B cell (primary cell): Measurements from ENCODE around the gene VPS13D. TPM values are rescaled to one million over a fixed set of nuclear protein-coding genes. Genes with fewer than 3 reads are reported as not detected.

Source experiments
- ATAC-seq: fragments of 200-7000 bp; cut with Tn5 transposase; one replicate; pipeline ENCODE4 v1.10.0; 2021; ENCODE audit warnings: low read depth, mild to moderate bottlenecking, moderate number of reproducible peaks, moderate library complexity
- CTCF ChIA-PET: fragments of 350-600 bp; sonication (Branson Sonifier 250); formaldehyde crosslinking; loops from one replicate; lab custom pipeline; 2021; ENCODE audit warnings: antibody characterized with exemption, inconsistent platforms; lab: Charles Lee
- POLR2A ChIA-PET: fragments of 350-600 bp; sonication (Branson Sonifier 250); formaldehyde crosslinking; loops from one replicate; lab custom pipeline; 2021; ENCODE audit warnings: antibody characterized with exemption; lab: Charles Lee
- DNase-seq: peaks from one replicate; pipeline ENCODE4 v3.0.0; 2013
- H2AFZ ChIP-seq: 2 replicates; pipeline ENCODE4 v1.6.1; 2012; ENCODE audit warnings: mild to moderate bottlenecking, low read depth, low read length; ENCODE audit not compliant: insufficient read depth, poor library complexity, severe bottlenecking
- H3K27ac ChIP-seq, 2 donors: 1 replicate in 1 of 2; 2 replicates in 1 of 2; pipeline ENCODE4 v1.5.1; 2012 to 2013; ENCODE audit warnings: low read length in 2 of 2, mild to moderate bottlenecking in 2 of 2, moderate library complexity in 1 of 2
- H3K27me3 ChIP-seq, 4 experiments: fragments of 200-600 bp in 1 of 4; sonication (generic) in 1 of 4; replicated peaks in 1 of 4; 1 replicate in 2 of 4; 2 replicates in 2 of 4; pipeline versions ENCODE4 v1.6.1 to v1.7.0; 2013 to 2016; ENCODE audit warnings: low read length in 3 of 4, mild to moderate bottlenecking in 2 of 4, mixed read lengths in 1 of 4, moderate library complexity in 1 of 4; ENCODE audit not compliant: insufficient read depth in 4 of 4, control insufficient read depth in 3 of 4; ENCODE audit errors: control extremely low read depth in 1 of 4
- H3K36me3 ChIP-seq, 2 experiments: replicated peaks in 1 of 2; 1 replicate in 1 of 2; 2 replicates in 1 of 2; pipeline versions ENCODE4 v1.6.1 to v1.7.1; 2013; ENCODE audit warnings: low read length in 1 of 2; ENCODE audit not compliant: insufficient read depth in 2 of 2, control insufficient read depth in 1 of 2; ENCODE audit errors: control extremely low read depth in 1 of 2, extremely low read depth in 1 of 2
- H3K4me1 ChIP-seq, 2 donors: fragments of 200-600 bp in 1 of 2; sonication (generic) in 1 of 2; 1 replicate in 1 of 2; 2 replicates in 1 of 2; pipeline versions ENCODE4 v1.5.1 to v1.6.1; 2013 to 2017; ENCODE audit warnings: low read length in 2 of 2; ENCODE audit not compliant: control insufficient read depth in 2 of 2, insufficient read depth in 2 of 2
- H3K4me2 ChIP-seq: replicated peaks from 2 replicates; pipeline ENCODE3; 2012; ENCODE audit warnings: mild to moderate bottlenecking, low read depth, low read length; ENCODE audit not compliant: poor library complexity, severe bottlenecking
- H3K4me3 ChIP-seq, 5 experiments: fragments of 200-600 bp in 1 of 5; sonication (generic) in 1 of 5; 1 replicate in 3 of 5; 2 replicates in 2 of 5; pipeline versions ENCODE4 v1.5.1 to v1.7.0; 2011 to 2016; ENCODE audit warnings: low read length in 4 of 5, mild to moderate bottlenecking in 4 of 5, low read depth in 2 of 5, control low read depth in 1 of 5, moderate library complexity in 1 of 5; ENCODE audit not compliant: insufficient read depth in 1 of 5; ENCODE audit errors: control extremely low read depth in 1 of 5, extremely low read depth in 1 of 5
- H3K79me2 ChIP-seq: fragments of 200-600 bp; sonication (generic); one replicate; pipeline ENCODE4 v1.6.0; 2016; ENCODE audit warnings: low read length; ENCODE audit not compliant: control insufficient read depth, insufficient read depth
- H3K9ac ChIP-seq: fragments of 200-600 bp; sonication (generic); 2 replicates; pipeline ENCODE4 v1.6.1; 2017; ENCODE audit warnings: mild to moderate bottlenecking, low read length, moderate library complexity
- H3K9me3 ChIP-seq, 3 donors: one replicate each; pipeline versions ENCODE4 v1.6.1 to v1.7.1; 2013; ENCODE audit warnings: low read length in 2 of 3; ENCODE audit not compliant: control insufficient read depth in 2 of 3, insufficient read depth in 1 of 3; ENCODE audit errors: control extremely low read depth in 1 of 3
- H4K20me1 ChIP-seq: 2 replicates; pipeline ENCODE4 v1.6.0; 2012; ENCODE audit warnings: mild to moderate bottlenecking, low read length; ENCODE audit not compliant: insufficient read depth, control insufficient read depth, poor library complexity, severe bottlenecking
- H3K27ac Mint-ChIP-seq: one replicate; pipeline ENCODE4 v1.8.0; 2021; ENCODE audit warnings: mixed read lengths
- H3K27me3 Mint-ChIP-seq: one replicate; pipeline ENCODE4 v1.8.0; 2021; ENCODE audit warnings: mixed read lengths
- H3K4me1 Mint-ChIP-seq: one replicate; pipeline ENCODE4 v1.8.0; 2021; ENCODE audit warnings: mixed read lengths
- H3K4me3 Mint-ChIP-seq: one replicate; pipeline ENCODE4 v1.8.0; 2021; ENCODE audit warnings: mixed read lengths
- H3K9me3 Mint-ChIP-seq: one replicate; pipeline ENCODE4 v1.8.0; 2022; ENCODE audit warnings: mixed read lengths; ENCODE audit not compliant: insufficient read depth
- EZH2 ChIP-seq: IDR thresholded peaks from 2 replicates; pipeline ENCODE4 v1.6.1; 2012; ENCODE audit warnings: borderline replicate concordance, low read depth, mild to moderate bottlenecking, moderate library complexity, low read length; ENCODE audit not compliant: insufficient read depth, poor library complexity, severe bottlenecking
- WGBS: methylation state at CpG from one replicate; pipeline ENCODE4 v1.1.5; 2013; ENCODE audit warnings: missing lambda C conversion rate; ENCODE audit not compliant: insufficient coverage; 5-methylcytosine and 5-hydroxymethylcytosine counted together
- intact Hi-C: fragments of 100-400 bp; cut with micrococcal nuclease; formaldehyde crosslinking; loops from one replicate; pipeline ENCODE4 v1.10.0; 2022
- polyA plus RNA-seq: library from polyadenylated mRNA; depleted of rRNA; stranded (reverse); fragments of >200 nt; gene quantifications from 2 replicates; pipeline ENCODE4 v1.2.3, GENCODE V29; 2012
- total RNA-seq, 2 donors: library from RNA; stranded (reverse); fragments of 120-200 nt in 1 of 2; gene quantifications; 1 replicate in 1 of 2; 2 replicates in 1 of 2; pipeline versions ENCODE4 v1.2.3 to v1.2.4, GENCODE V29; 2013 to 2022
- TF ChIP-seq, protein P1 (sequence below): fragments of 200-600 bp; IDR thresholded peaks from one replicate; pipeline ENCODE4 v1.8.0; 2022; ENCODE audit warnings: antibody characterized with exemption, mild to moderate bottlenecking

VPS13D gene
- total and polyA plus RNA-seq, 2 donors (not counting 1 experiment from before 2014, with no cell fraction given), result 29.9 to 104 TPM

DNA sequence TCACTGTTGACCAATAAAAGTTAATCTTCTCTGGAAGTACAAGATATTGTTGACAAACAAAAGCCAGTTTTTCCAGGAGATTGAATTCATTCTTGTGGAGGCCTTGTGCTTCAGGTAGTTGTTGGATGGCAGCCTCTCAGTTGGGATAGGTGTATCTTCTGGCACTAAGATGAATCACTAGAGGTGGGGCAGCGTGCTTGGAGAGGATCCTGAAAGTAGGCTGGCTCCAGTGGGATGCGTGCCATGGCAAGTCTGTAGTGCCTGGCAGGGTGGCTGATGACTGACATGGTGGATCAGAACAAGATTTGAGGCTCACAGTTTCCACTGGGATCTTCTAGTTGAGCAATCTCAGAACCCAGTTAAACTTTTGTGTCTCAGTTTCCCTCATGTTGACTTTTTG is 2.4 kb downstream of the VPS13D start:
- no peak overlapping the region for H3K9ac ChIP-seq
- 100% methylated on average over 2 of the region's 2 CpGs for WGBS
- no peak for DNase-seq

DNA sequence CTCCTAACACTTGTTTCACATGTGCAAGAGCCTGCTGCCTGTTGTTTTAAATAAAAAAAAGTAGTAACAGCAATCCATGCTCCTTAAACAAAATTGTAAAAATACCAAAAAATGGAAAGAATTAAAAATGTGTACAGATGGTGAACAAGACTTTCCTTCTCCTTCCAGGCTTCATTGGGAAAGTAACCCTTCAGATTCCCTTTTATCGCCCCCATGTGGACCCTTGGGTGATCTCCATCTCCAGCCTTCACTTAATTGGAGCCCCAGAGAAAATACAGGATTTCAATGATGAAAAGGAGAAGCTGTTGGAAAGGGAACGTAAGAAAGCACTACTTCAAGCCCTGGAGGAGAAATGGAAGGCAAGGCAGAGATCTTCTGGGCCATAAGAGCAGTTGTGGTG is 14.2 kb downstream of the VPS13D start:
- Histone ChIP-seq H3K4me1 (no peaks in the 10 kb centered on the region), H3K36me3 (peaks cover 12 to 53% of the 10 kb centered on the region in 2 experiments), H3K9me3 (no peaks in the 10 kb centered on the region), H2AFZ (no peak overlapping the region), H3K4me3 (no peak overlapping the region), H3K4me2 (no peak overlapping the region), H4K20me1 (peaks cover 20% of the 10 kb centered on the region), H3K27me3 (no peaks in the 10 kb centered on the region), H3K79me2 (peaks cover 8% of the 10 kb centered on the region), H3K9ac (no peak overlapping the region), H3K27ac (no peak overlapping the region)
- ChIA-PET POLR2A (no interaction called here), CTCF (interaction anchor here (0.9 to 11.0 kb wide), 10 partner anchors 10 to 138 kb away, joined by 3 to 128 read pairs (median 5); no protein-coding TSS in a partner anchor)
- WGBS, result 100% methylated on average over 1 of the region's 2 CpGs
- no peaks in the 10 kb centered on the region for H3K27me3 Mint-ChIP-seq
- TF ChIP-seq EZH2, result no peak
- TF ChIP-seq, protein P1, sequence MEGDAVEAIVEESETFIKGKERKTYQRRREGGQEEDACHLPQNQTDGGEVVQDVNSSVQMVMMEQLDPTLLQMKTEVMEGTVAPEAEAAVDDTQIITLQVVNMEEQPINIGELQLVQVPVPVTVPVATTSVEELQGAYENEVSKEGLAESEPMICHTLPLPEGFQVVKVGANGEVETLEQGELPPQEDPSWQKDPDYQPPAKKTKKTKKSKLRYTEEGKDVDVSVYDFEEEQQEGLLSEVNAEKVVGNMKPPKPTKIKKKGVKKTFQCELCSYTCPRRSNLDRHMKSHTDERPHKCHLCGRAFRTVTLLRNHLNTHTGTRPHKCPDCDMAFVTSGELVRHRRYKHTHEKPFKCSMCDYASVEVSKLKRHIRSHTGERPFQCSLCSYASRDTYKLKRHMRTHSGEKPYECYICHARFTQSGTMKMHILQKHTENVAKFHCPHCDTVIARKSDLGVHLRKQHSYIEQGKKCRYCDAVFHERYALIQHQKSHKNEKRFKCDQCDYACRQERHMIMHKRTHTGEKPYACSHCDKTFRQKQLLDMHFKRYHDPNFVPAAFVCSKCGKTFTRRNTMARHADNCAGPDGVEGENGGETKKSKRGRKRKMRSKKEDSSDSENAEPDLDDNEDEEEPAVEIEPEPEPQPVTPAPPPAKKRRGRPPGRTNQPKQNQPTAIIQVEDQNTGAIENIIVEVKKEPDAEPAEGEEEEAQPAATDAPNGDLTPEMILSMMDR, result peak; percentile 31
- H3K4me3 Mint-ChIP-seq, result no peak overlapping the region
- intact Hi-C loops, result loop anchor here (1.0 kb wide), 1 partner anchor 126 kb away; no protein-coding TSS in a partner anchor
- no peaks in the 10 kb centered on the region for H3K4me1 Mint-ChIP-seq
- no peak overlapping the region for H3K27ac Mint-ChIP-seq
- DNase-seq (peak; percentile 30), ATAC-seq (no peak)
- no peaks in the 10 kb centered on the region for H3K9me3 Mint-ChIP-seq

More for the DNA sequence above, 2.4 kb downstream of the VPS13D start:
- Mint-ChIP-seq H3K27ac (no peak overlapping the region), H3K9me3 (no peaks in the 10 kb centered on the region), H3K4me1 (peaks cover 21% of the 10 kb centered on the region), H3K27me3 (peaks cover under 1% of the 10 kb centered on the region), H3K4me3 (peak overlapping the region; percentile 58)
- Histone ChIP-seq H3K27ac (no peak overlapping the region), H2AFZ (no peak overlapping the region), H3K4me2 (no peak overlapping the region), H3K36me3 (peaks cover 0 to 19% of the 10 kb centered on the region in 2 experiments), H3K4me3 (no peak overlapping the region), H3K79me2 (peaks cover 64% of the 10 kb centered on the region), H3K9me3 (peaks cover 0 to 4% (median 0%) of the 10 kb centered on the region in 3 donors), H3K27me3 (no peaks in the 10 kb centered on the region), H3K4me1 (peaks cover 12 to 13% of the 10 kb centered on the region in 2 donors), H4K20me1 (peaks cover 28% of the 10 kb centered on the region)
- TF ChIP-seq, protein P1, result no peak
- no peak for TF ChIP-seq EZH2
- ChIA-PET CTCF (interaction anchor here (1.5 kb wide), 1 partner anchor 111 kb away, joined by 5 read pairs; no protein-coding TSS in a partner anchor), POLR2A (no interaction called here)
- ATAC-seq, result no peak
- intact Hi-C loops, result no loop called here
